Nephron (organoid): Measurements from ENCODE around the gene PHLDB2.

Source experiments
- H3K27ac Mint-ChIP-seq, 3 experiments: 2 replicates each; pipeline ENCODE4 v1.8.0; 2020; ENCODE audit warnings: mixed read lengths in 3 of 3, mild to moderate bottlenecking in 2 of 3, moderate library complexity in 1 of 3
- H3K27me3 Mint-ChIP-seq: 2 replicates; pipeline ENCODE4 v1.8.0; 2021; ENCODE audit warnings: low read depth, mild to moderate bottlenecking, moderate library complexity, mixed read lengths
- H3K36me3 Mint-ChIP-seq: 2 replicates; pipeline ENCODE4 v1.8.0; 2020; ENCODE audit warnings: low read depth, mixed read lengths
- H3K4me1 Mint-ChIP-seq: 2 replicates; pipeline ENCODE4 v1.8.0; 2020; ENCODE audit warnings: mixed read lengths
- H3K4me3 Mint-ChIP-seq, 3 experiments: 2 replicates each; pipeline ENCODE4 v1.8.0; 2020; ENCODE audit warnings: mild to moderate bottlenecking in 3 of 3, mixed read lengths in 3 of 3, moderate library complexity in 2 of 3
- H3K9me3 Mint-ChIP-seq: 2 replicates; pipeline ENCODE4 v1.8.0; 2020; ENCODE audit warnings: mixed read lengths
- CTCF ChIP-seq, 3 experiments: fragments of 200-600 bp; sonication (generic); IDR thresholded peaks; one replicate each; pipeline ENCODE4 v1.5.0; 2021; ENCODE audit warnings: antibody characterized with exemption in 3 of 3; ENCODE audit not compliant: unreplicated experiment in 3 of 3

The PHLDB2 gene

GRCh38 chr3:111965484-111965883, 106.4 kb downstream of the PHLDB2 start:
- Mint-ChIP-seq H3K4me3 (no peak overlapping the region), H3K27ac (no peak overlapping the region), H3K9me3 (no peaks in the 10 kb centered on the region), H3K36me3 (peaks cover 50% of the 10 kb centered on the region), H3K27me3 (no peaks in the 10 kb centered on the region), H3K4me1 (peaks cover 21% of the 10 kb centered on the region)
- TF ChIP-seq CTCF (IDR thresholded peaks at IDR 0.05; ENCODE audit: unreplicated experiment in 3 of 3) = no peak

- Mint-ChIP-seq H3K4me3 (no peak overlapping the region), H3K9me3 (no peaks in the 10 kb centered on the region), H3K27me3 (no peaks in the 10 kb centered on the region), H3K4me1 (peaks cover 12% of the 10 kb centered on the region), H3K27ac (peak overlapping the region; percentile 8 to 56 (median 28)), H3K36me3 (peaks cover 41% of the 10 kb centered on the region)
- TF ChIP-seq CTCF (IDR thresholded peaks at IDR 0.05; ENCODE audit: unreplicated experiment in 3 of 3) = no peak
These were observed 108.0 kb downstream of the PHLDB2 start for GRCh38 chr3:111967068-111967467.

- peak; percentile 84 to 95 (median 90) for TF ChIP-seq CTCF (IDR thresholded peaks at IDR 0.05; ENCODE audit: unreplicated experiment in 3 of 3)
- Mint-ChIP-seq H3K27me3 (no peaks in the 10 kb centered on the region), H3K4me3 (no peak overlapping the region), H3K9me3 (no peaks in the 10 kb centered on the region), H3K27ac (peak overlapping the region; percentile 28 to 69 (median 39)), H3K4me1 (peaks cover 12% of the 10 kb centered on the region), H3K36me3 (peaks cover 41% of the 10 kb centered on the region)
These were observed 108.7 kb downstream of the PHLDB2 start for GRCh38 chr3:111967651-111968274.

- Mint-ChIP-seq H3K27me3 (no peaks in the 10 kb centered on the region), H3K4me3 (no peak overlapping the region), H3K9me3 (no peaks in the 10 kb centered on the region), H3K4me1 (peaks cover 12% of the 10 kb centered on the region), H3K27ac (no peak overlapping the region), H3K36me3 (peaks cover 38% of the 10 kb centered on the region)
- no peak for TF ChIP-seq CTCF (IDR thresholded peaks at IDR 0.05; ENCODE audit: unreplicated experiment in 3 of 3)
These were observed 109.4 kb downstream of the PHLDB2 start for GRCh38 chr3:111968319-111969054.

GRCh38 chr3:111970376-111970775, 111.3 kb downstream of the PHLDB2 start:
- no peak for TF ChIP-seq CTCF (IDR thresholded peaks at IDR 0.05; ENCODE audit: unreplicated experiment in 3 of 3)

More at GRCh38 chr3:111970376-111970775, 111.3 kb downstream of the PHLDB2 start:
- H3K9me3 Mint-ChIP-seq = no peaks in the 10 kb centered on the region
- peaks cover 37% of the 10 kb centered on the region for H3K36me3 Mint-ChIP-seq
- peaks cover 12% of the 10 kb centered on the region for H3K4me1 Mint-ChIP-seq
- no peaks in the 10 kb centered on the region for H3K27me3 Mint-ChIP-seq
- no peak overlapping the region for H3K4me3 Mint-ChIP-seq
- H3K27ac Mint-ChIP-seq = peak overlapping the region in 1 of 3 experiments; percentile 72
